Mesodermal cell (in vitro differentiated cells): ENCODE data around the gene PIK3AP1.

Source experiments
- H3K27ac ChIP-seq: 2 replicates; pipeline ENCODE4 v1.7.0; 2013; ENCODE audit warnings: mild to moderate bottlenecking, low read depth, low read length, moderate library complexity; ENCODE audit not compliant: severe bottlenecking
- H3K36me3 ChIP-seq: 2 replicates; pipeline ENCODE4 v1.7.1; 2013; ENCODE audit warnings: mild to moderate bottlenecking, low read length, moderate library complexity; ENCODE audit not compliant: control insufficient read depth, insufficient read depth
- H3K4me1 ChIP-seq: one replicate; pipeline ENCODE4 v1.7.1; 2013; ENCODE audit warnings: mild to moderate bottlenecking, low read length; ENCODE audit not compliant: insufficient read depth, control insufficient read depth, poor library complexity, severe bottlenecking
- H3K4me3 ChIP-seq: 2 replicates; pipeline ENCODE4 v1.7.0; 2013; ENCODE audit warnings: low read length, control low read depth, mild to moderate bottlenecking; ENCODE audit not compliant: insufficient read depth, poor library complexity, severe bottlenecking; ENCODE audit errors: extremely low read depth
- H3K9me3 ChIP-seq: 2 replicates; pipeline ENCODE4 v1.7.1; 2013; ENCODE audit warnings: mild to moderate bottlenecking, low read length, moderate library complexity; ENCODE audit not compliant: control insufficient read depth
- WGBS, 2 experiments: methylation state at CpG; one replicate each; pipeline ENCODE4 v1.1.5; 2013; ENCODE audit warnings: missing lambda C conversion rate in 2 of 2; ENCODE audit not compliant: insufficient coverage in 2 of 2; 5-methylcytosine and 5-hydroxymethylcytosine counted together

PIK3AP1 gene

DNA sequence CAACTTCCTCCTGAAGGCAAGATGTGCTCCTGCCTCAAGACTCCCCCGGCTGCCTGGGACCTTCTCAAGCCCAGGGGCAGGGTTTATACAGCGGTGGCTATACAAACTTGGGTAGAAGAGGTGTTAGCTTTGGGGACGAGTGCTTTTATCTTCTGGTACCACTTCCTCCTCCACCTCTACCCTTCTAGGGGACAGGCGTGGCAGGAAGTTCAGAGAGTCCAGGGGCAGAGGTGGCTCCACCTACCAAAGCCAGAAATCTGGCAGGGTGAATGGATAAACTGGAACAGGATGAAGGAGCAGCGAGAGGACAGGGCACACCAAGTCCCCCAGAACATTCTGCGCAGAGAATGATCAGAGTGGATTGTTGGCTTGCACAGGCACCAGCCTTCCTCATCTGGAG lies 109.5 kb downstream of the PIK3AP1 start:
- H3K27ac ChIP-seq, result no peak overlapping the region
- H3K4me1 ChIP-seq, result peaks cover 30% of the 10 kb centered on the region
- 96 to 100% methylated on average over 2 to 4 of the region's 6 CpGs for WGBS, 2 experiments
- no peak overlapping the region for H3K4me3 ChIP-seq
- H3K9me3 ChIP-seq, result no peaks in the 10 kb centered on the region
- no peaks in the 10 kb centered on the region for H3K36me3 ChIP-seq

DNA sequence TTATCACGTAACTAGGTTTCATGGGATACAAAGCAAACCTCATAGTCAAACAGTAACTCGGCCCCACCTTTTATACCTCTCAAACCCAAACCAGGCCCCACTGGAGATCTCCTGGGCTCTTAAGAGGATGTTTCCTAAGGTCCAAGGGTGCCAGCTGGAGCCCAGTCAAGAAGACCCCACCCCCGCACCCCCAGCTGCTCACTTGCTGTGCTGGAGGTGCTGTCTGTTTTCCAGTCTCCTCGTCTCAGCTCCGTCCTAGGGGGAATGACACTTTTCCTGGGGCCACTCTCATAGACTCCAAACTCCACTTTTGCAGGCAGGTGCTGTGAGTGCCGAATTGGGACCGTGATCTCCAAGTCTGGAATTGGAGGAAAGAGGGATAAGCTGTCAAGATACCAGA lies 110.8 kb downstream of the PIK3AP1 start:
- H3K9me3 ChIP-seq, result no peaks in the 10 kb centered on the region
- no peaks in the 10 kb centered on the region for H3K36me3 ChIP-seq
- H3K27ac ChIP-seq, result no peak overlapping the region
- WGBS, 2 experiments, result 90 to 97% methylated on average over 3 to 4 of the region's 7 CpGs
- H3K4me3 ChIP-seq, result no peak overlapping the region
- peaks cover 25% of the 10 kb centered on the region for H3K4me1 ChIP-seq

DNA sequence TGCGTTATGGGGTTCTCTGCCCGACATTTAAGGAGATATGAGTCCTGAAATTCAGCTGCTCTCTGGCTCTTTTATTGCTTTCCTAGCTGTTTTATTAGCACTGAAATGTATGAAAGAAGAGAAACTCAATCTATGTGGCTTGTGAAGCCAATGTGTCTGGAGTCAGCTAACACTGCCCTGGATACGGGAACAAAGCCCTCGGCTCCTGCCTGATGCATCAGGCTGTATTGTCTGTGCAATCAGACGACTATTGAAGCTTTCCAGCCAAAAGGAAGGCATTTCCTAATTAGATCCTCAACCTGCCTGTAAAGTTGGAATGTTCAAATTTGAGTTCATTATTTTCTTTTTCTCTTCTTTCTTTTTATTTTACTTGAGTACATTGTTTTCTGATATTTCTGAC lies 111.5 kb downstream of the PIK3AP1 start:
- no peaks in the 10 kb centered on the region for H3K9me3 ChIP-seq
- 77 to 93% methylated on average over 3 to 4 of the region's 5 CpGs for WGBS, 2 experiments
- no peaks in the 10 kb centered on the region for H3K36me3 ChIP-seq
- no peak overlapping the region for H3K4me3 ChIP-seq
- H3K27ac ChIP-seq, result no peak overlapping the region
- peaks cover 25% of the 10 kb centered on the region for H3K4me1 ChIP-seq

DNA sequence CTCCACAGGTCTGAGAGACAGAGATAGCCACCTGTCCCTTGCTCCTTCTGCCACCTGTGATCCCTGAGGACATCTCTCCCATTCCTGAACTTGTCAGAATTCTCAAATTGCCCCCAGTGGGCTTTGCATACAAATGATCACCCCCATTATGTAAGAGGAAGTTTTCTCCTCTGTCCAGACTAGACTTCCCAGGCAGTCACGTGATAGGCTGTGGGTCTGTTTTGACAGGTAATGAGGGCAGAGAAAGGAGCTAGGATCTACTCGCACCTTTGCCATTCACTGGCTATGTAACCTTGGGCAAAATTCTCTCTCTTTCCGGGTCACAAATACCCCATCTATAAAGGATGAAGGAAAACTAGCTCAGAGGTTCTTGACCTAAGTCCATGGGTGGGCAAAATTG lies 112.1 kb downstream of the PIK3AP1 start:
- no peak overlapping the region for H3K27ac ChIP-seq
- H3K4me1 ChIP-seq, result peaks cover 25% of the 10 kb centered on the region
- WGBS, 2 experiments, result 83% methylated on average over 1 of the region's 3 CpGs; no CpG with 5 or more reads in 1 of the 2 experiments
- H3K36me3 ChIP-seq, result no peaks in the 10 kb centered on the region
- no peak overlapping the region for H3K4me3 ChIP-seq
- no peaks in the 10 kb centered on the region for H3K9me3 ChIP-seq

DNA sequence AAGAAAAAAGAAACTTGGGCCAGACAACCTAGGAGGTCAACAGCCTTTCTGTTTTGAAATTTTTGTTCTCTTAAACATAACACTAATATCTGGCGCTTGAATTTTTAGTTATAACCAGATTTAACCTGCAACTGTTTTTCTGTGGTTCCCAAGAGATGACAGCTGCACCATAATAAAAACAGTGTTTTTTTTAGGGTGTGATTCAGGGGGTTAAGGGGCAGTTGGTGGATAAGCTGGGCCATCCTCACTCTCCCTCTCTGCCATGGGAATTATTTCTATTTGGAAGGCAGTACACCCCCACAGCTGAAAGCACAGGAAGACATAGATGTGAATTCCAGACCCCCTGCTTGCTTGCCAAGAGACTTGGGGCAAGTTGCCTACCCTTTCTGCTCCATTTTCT lies 113.4 kb downstream of the PIK3AP1 start:
- Histone ChIP-seq H3K4me3 (no peak overlapping the region), H3K4me1 (peaks cover 25% of the 10 kb centered on the region), H3K27ac (peak overlapping the region; percentile 83), H3K36me3 (no peaks in the 10 kb centered on the region), H3K9me3 (no peaks in the 10 kb centered on the region)
- no CpG with 5 or more reads among the region's 1 CpG for WGBS, 2 experiments

DNA sequence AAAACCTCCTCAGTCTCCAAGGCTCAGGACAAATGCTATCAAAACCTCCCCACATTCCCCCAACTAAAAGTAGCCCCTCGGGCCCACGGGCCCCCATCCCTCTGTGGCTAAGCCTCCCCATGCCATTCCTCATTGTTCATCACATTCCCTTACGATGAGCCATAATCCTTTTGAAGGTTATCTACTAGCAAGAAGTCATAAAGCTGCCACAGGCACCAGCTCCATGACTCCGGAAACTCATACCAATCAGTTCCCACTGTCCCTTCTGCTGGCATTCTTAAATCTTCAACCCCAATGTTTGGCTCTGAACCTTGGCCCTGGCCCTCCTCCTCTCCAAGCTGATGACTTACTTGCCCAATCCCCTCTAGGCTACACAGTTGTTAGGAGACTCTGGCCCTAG lies 114.1 kb downstream of the PIK3AP1 start:
- Histone ChIP-seq H3K4me1 (peaks cover 25% of the 10 kb centered on the region), H3K27ac (peak overlapping the region; percentile 83), H3K4me3 (no peak overlapping the region), H3K36me3 (no peaks in the 10 kb centered on the region), H3K9me3 (no peaks in the 10 kb centered on the region)
- 63 to 81% methylated on average over 4 of the region's 4 CpGs for WGBS, 2 experiments

DNA sequence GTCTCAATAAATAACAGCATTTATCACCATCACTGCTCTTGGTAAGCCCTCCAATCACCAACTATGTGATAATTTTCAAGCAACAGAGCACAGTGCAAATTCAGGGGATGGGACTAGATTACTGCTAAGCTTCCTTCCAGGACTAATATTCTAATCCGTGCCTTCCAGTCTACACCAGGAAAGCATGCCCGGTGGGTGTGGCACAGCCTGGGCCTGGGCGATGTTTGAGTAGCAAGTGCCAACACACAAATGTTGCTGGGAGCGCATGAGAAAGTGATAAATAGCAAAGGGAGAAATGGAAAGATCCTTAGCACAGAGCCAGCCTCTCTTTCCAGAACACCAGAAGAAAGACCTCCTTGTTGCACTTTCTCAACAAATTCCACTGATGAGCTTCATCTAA lies 120.0 kb downstream of the PIK3AP1 start:
- Histone ChIP-seq H3K36me3 (no peaks in the 10 kb centered on the region), H3K9me3 (no peaks in the 10 kb centered on the region), H3K4me1 (peaks cover 5% of the 10 kb centered on the region), H3K4me3 (no peak overlapping the region), H3K27ac (no peak overlapping the region)
- WGBS, 2 experiments, result 88 to 100% methylated on average over 2 to 3 of the region's 4 CpGs

DNA sequence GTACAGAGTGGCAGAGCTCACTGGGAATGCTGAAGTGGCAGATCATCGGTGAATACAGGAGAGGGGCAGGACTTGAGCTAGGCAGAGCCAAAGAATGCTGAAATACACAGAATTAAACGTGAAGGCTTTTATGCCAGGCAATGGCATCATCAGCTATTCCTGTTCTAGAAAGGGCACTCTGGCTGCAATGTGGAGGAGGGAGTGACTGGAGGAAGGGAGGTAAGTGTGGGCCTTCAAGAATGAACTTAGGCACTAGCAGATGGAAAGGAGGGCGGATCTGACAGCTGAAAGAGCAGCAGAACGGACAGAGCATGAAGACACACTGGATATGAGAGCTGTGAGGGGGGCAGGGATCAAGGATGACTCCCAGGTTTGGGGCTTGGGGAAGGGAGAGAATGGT lies 121.5 kb downstream of the PIK3AP1 start:
- WGBS, 2 experiments, result 86 to 93% methylated on average over 4 of the region's 4 CpGs
- Histone ChIP-seq H3K27ac (no peak overlapping the region), H3K9me3 (no peaks in the 10 kb centered on the region), H3K4me1 (peaks cover 5% of the 10 kb centered on the region), H3K4me3 (no peak overlapping the region), H3K36me3 (no peaks in the 10 kb centered on the region)

DNA sequence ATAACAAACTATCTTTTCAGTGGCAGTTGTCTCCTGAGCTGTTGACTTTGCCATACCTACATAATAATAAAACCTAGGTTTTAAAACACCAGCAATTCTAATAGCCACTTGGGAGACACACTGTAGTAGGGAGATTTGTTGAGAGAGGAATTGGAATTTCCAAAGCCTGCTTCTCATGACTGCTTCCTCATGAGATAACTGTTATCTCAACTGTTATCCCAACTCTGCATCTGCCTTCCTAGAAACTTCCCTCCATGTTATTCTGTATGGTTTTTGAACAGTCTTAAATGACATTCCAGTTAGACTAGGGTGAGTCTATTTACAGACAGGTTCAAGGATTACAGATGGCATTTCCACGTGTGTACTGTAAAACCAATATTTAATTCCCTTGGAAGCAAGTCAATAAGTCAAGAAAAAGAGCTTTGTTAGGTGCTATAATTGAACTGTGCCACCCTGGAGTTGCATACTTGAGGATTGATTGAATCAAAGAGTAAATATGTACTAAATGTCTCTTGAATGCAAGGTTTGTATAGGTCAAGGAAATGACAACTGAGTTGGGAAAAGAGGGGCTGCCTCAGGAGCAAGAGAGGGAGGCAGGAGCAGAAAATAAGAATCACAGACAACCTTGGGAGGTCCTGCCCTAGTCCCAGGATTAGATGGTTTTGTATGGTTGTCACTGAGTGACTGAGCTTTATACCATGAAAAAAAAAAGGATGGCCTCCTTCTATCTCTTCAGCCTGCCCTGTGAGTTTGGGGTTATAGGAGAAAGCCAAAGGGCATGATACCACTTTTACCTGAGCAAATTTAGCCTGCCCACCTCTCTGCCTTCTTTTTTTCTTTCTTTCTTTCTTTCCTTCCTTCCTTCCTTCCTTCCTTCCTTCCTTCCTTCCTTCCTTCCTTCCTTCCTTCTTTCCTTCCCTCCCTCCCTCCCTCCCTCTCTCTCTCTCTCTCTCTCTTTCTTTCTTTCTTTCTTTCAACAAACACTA lies 123.6 kb downstream of the PIK3AP1 start:
- Histone ChIP-seq H3K9me3 (peaks cover 4% of the 10 kb centered on the region), H3K27ac (no peak overlapping the region), H3K4me1 (peaks cover 5% of the 10 kb centered on the region), H3K36me3 (no peaks in the 10 kb centered on the region), H3K4me3 (no peak overlapping the region)
- 67% methylated on average over 1 of the region's 1 CpG; no CpG with 5 or more reads in 1 of the 2 experiments for WGBS, 2 experiments

DNA sequence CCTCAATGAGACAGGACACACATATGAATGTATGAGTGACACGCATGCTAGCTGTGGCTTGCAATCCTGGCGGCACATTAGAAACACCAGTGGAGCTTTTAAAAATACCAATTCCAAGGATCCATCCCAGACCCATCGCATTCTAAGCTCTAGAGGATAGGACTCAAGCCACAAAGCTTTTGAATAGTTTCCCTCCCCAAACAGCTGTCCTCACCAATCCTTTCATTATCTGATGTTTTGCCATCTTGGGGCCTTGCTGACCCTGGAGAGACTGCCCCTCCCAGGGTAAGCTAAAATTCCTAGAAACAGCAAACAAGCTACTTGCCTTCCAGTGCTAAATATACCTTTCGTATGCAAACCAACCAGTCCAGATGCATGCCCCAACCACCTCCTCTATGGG lies 124.6 kb downstream of the PIK3AP1 start:
- 85 to 100% methylated on average over 2 to 4 of the region's 4 CpGs for WGBS, 2 experiments
- Histone ChIP-seq H3K9me3 (peaks cover 4% of the 10 kb centered on the region), H3K36me3 (no peaks in the 10 kb centered on the region), H3K4me1 (peaks cover 5% of the 10 kb centered on the region), H3K4me3 (no peak overlapping the region), H3K27ac (no peak overlapping the region)

DNA sequence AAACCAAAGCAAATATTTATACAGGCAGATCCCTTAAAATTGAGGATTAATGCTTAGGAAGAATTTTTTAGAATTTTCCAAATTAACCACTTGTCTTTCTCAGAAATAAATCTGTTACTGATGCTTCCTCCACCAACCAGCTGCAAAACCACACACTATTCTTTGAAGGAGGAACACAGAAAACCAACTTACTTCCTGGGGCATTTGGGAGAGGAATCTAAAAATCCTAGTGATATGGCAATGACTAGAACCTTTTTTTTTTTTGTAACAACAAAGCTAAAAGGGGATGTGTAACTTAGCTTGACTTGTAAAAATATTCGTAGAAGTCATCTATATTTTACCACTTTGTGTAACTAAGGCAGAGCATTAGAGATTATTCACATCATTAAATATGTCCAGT lies 128.4 kb downstream of the PIK3AP1 start:
- H3K4me3 ChIP-seq, result no peak overlapping the region
- no peaks in the 10 kb centered on the region for H3K36me3 ChIP-seq
- H3K9me3 ChIP-seq, result peaks cover 4% of the 10 kb centered on the region
- no peak overlapping the region for H3K27ac ChIP-seq
- H3K4me1 ChIP-seq, result peaks cover 28% of the 10 kb centered on the region
- no CpG with 5 or more reads among the region's 1 CpG for WGBS, 2 experiments
